OCI-LY1 (cell line): Measurements from ENCODE around the gene TNFRSF18.

Experiments used
- H2AFZ ChIP-seq: fragments of 200-600 bp; sonication (generic), shearing (Covaris generic); 2 replicates; pipeline ENCODE4 v1.6.0; 2014; ENCODE audit warnings: antibody characterized with exemption, mild to moderate bottlenecking, low read length
- H3F3A ChIP-seq: fragments of 200-600 bp; sonication (generic), shearing (Covaris generic); 2 replicates; pipeline ENCODE4 v1.6.0; 2014; ENCODE audit warnings: mild to moderate bottlenecking, antibody characterized with exemption, low read length, moderate library complexity; ENCODE audit not compliant: insufficient read depth
- H3K27ac ChIP-seq: fragments of 200-600 bp; sonication (generic); 2 replicates; pipeline ENCODE4 v1.5.1; 2014; ENCODE audit warnings: low read length, mixed run types, mild to moderate bottlenecking, low read depth; ENCODE audit not compliant: poor library complexity, severe bottlenecking
- H3K27me3 ChIP-seq: fragments of 200-600 bp; sonication (generic); 2 replicates; pipeline ENCODE4 v1.6.0; 2014; ENCODE audit warnings: antibody characterized with exemption, mild to moderate bottlenecking, low read length, moderate library complexity; ENCODE audit not compliant: insufficient read depth
- H3K36me3 ChIP-seq: fragments of 200-600 bp; sonication (generic); 2 replicates; pipeline ENCODE4 v1.6.1; 2014; ENCODE audit warnings: mild to moderate bottlenecking, antibody characterized with exemption, low read length, moderate library complexity, mixed read lengths; ENCODE audit not compliant: insufficient read depth
- H3K4me1 ChIP-seq: fragments of 200-600 bp; sonication (generic); 2 replicates; pipeline ENCODE4 v1.5.1; 2014; ENCODE audit warnings: mild to moderate bottlenecking, low read length, moderate library complexity; ENCODE audit not compliant: insufficient read depth, severe bottlenecking
- H3K4me2 ChIP-seq: fragments of 200-600 bp; sonication (generic), shearing (Covaris generic); 2 replicates; pipeline ENCODE4 v1.6.1; 2014; ENCODE audit warnings: low read length
- H3K4me3 ChIP-seq: fragments of 200-600 bp; sonication (generic); 2 replicates; pipeline ENCODE4 v1.5.1; 2014; ENCODE audit warnings: low read length, low read depth, mild to moderate bottlenecking, mixed read lengths; ENCODE audit not compliant: poor library complexity, severe bottlenecking
- H3K79me2 ChIP-seq: fragments of 200-600 bp; shearing (Covaris generic); 2 replicates; pipeline ENCODE4 v1.6.1; 2016; ENCODE audit warnings: mixed run types, low read length, mixed read lengths; ENCODE audit not compliant: insufficient read depth
- H3K9ac ChIP-seq: fragments of 200-600 bp; sonication (generic), shearing (Covaris generic); 2 replicates; pipeline ENCODE4 v1.6.1; 2014; ENCODE audit warnings: mild to moderate bottlenecking, low read length, mixed read lengths
- H3K9me2 ChIP-seq: fragments of 200-600 bp; sonication (generic), shearing (Covaris generic); 2 replicates; pipeline ENCODE4 v1.6.1; 2014; ENCODE audit warnings: low read depth, mild to moderate bottlenecking, low read length, mixed read lengths
- H3K9me3 ChIP-seq: fragments of 200-600 bp; shearing (Covaris generic); 2 replicates; pipeline ENCODE4 v1.6.1; 2014; ENCODE audit warnings: low read length, mixed read lengths
- H4K20me1 ChIP-seq: fragments of 200-600 bp; sonication (generic), shearing (Covaris generic); 2 replicates; pipeline ENCODE4 v1.6.0; 2016; ENCODE audit warnings: mild to moderate bottlenecking, low read length; ENCODE audit not compliant: insufficient read depth
- CTCF ChIP-seq: fragments of 200-600 bp; sonication (generic), shearing (Covaris generic); IDR thresholded peaks from 2 replicates; pipeline ENCODE4 v1.5.1; 2017; ENCODE audit warnings: mild to moderate bottlenecking, antibody characterized with exemption, low read length, moderate library complexity, mixed read lengths
- EZH2 ChIP-seq: fragments of 200-600 bp; sonication (generic), shearing (Covaris generic); IDR thresholded peaks from 2 replicates; pipeline ENCODE4 v1.8.0; 2017; ENCODE audit warnings: borderline replicate concordance, mixed run types, mild to moderate bottlenecking, antibody characterized with exemption, low read length, moderate library complexity, mixed read lengths

Gene TNFRSF18

GRCh38 chr1:1223891-1224290 lies 17.5 kb upstream of the TNFRSF18 start:
- TF ChIP-seq CTCF (no peak), EZH2 (no peak)
- H3F3A ChIP-seq = no peaks in the 10 kb centered on the region
- no peaks in the 10 kb centered on the region for H4K20me1 ChIP-seq
- no peaks in the 10 kb centered on the region for H3K79me2 ChIP-seq
- H3K4me3 ChIP-seq = no peak overlapping the region
- H3K9me3 ChIP-seq = no peaks in the 10 kb centered on the region
- H3K9me2 ChIP-seq = no peaks in the 10 kb centered on the region
- H3K27me3 ChIP-seq = no peaks in the 10 kb centered on the region
- no peak overlapping the region for H3K4me2 ChIP-seq
- H3K27ac ChIP-seq = no peak overlapping the region
- H3K9ac ChIP-seq = no peak overlapping the region
- H3K4me1 ChIP-seq = peaks cover 4% of the 10 kb centered on the region
- no peak overlapping the region for H2AFZ ChIP-seq
- peaks cover 90% of the 10 kb centered on the region for H3K36me3 ChIP-seq

GRCh38 chr1:1223321-1223720 lies 16.9 kb upstream of the TNFRSF18 start:
- H4K20me1 ChIP-seq = no peaks in the 10 kb centered on the region
- H3K9me2 ChIP-seq = no peaks in the 10 kb centered on the region
- H3K79me2 ChIP-seq = no peaks in the 10 kb centered on the region
- H3K27me3 ChIP-seq = no peaks in the 10 kb centered on the region
- H3K9ac ChIP-seq = no peak overlapping the region
- H2AFZ ChIP-seq = no peak overlapping the region
- no peak overlapping the region for H3K4me2 ChIP-seq
- H3K27ac ChIP-seq = no peak overlapping the region
- peaks cover 90% of the 10 kb centered on the region for H3K36me3 ChIP-seq
- no peaks in the 10 kb centered on the region for H3K4me1 ChIP-seq
- TF ChIP-seq CTCF = no peak
- TF ChIP-seq EZH2 = no peak
- H3F3A ChIP-seq = no peaks in the 10 kb centered on the region
- H3K4me3 ChIP-seq = no peak overlapping the region
- H3K9me3 ChIP-seq = no peaks in the 10 kb centered on the region

- Histone ChIP-seq H3K79me2 (no peaks in the 10 kb centered on the region), H4K20me1 (no peaks in the 10 kb centered on the region), H3K27ac (no peak overlapping the region), H2AFZ (no peak overlapping the region), H3K4me1 (no peaks in the 10 kb centered on the region), H3K4me3 (no peak overlapping the region), H3K9me3 (no peaks in the 10 kb centered on the region), H3F3A (no peaks in the 10 kb centered on the region), H3K27me3 (no peaks in the 10 kb centered on the region), H3K9ac (no peak overlapping the region), H3K9me2 (no peaks in the 10 kb centered on the region), H3K4me2 (no peak overlapping the region), H3K36me3 (peaks cover 90% of the 10 kb centered on the region)
- TF ChIP-seq CTCF = no peak
- no peak for TF ChIP-seq EZH2
Measured at GRCh38 chr1:1222575-1223225, 16.3 kb upstream of the TNFRSF18 start.
